HEK293 (cell line): ENCODE measurements around the gene PLEKHG3.

Experiments
- CTCF ChIA-PET: fragments of 350-600 bp; formaldehyde crosslinking; extraction: SDS; loops from one replicate; lab custom pipeline; 2021; ENCODE audit warnings: antibody characterized with exemption; lab: Yijun Ruan, JAX
- POLR2A ChIA-PET: fragments of 300-600 bp; formaldehyde crosslinking; extraction: SDS; loops from one replicate; lab custom pipeline; 2020; ENCODE audit warnings: antibody characterized with exemption, inconsistent platforms; lab: Yijun Ruan, JAX
- H3K27ac ChIP-seq: fragments of 200-500 bp; sonication (Bioruptor generic); 2 replicates; pipeline ENCODE4 v1.5.1; 2014; ENCODE audit warnings: low read depth, low read length, control low read depth, inconsistent platforms; ENCODE audit errors: extremely low read depth
- H3K36me3 ChIP-seq, 2 experiments: fragments of 200-500 bp in 1 of 2; sonication (Bioruptor generic) in 1 of 2; 1 replicate in 1 of 2; 2 replicates in 1 of 2; pipeline ENCODE4 v1.5.1; 2014 to 2017; ENCODE audit warnings: inconsistent platforms in 2 of 2, low read length in 2 of 2; ENCODE audit not compliant: control insufficient read depth in 2 of 2, insufficient read depth in 1 of 2
- H3K4me1 ChIP-seq: fragments of 200-500 bp; sonication (Bioruptor generic); 2 replicates; pipeline ENCODE4 v1.5.1; 2014; ENCODE audit warnings: mild to moderate bottlenecking, low read length, inconsistent platforms; ENCODE audit not compliant: control insufficient read depth, insufficient read depth
- H3K4me3 ChIP-seq: 2 replicates; pipeline ENCODE4 v1.5.1; 2011; ENCODE audit warnings: low read depth, mild to moderate bottlenecking, control low read depth, low read length, moderate library complexity
- H3K9me3 ChIP-seq: fragments of 200-500 bp; sonication (Bioruptor generic); 2 replicates; pipeline ENCODE4 v1.5.1; 2014; ENCODE audit warnings: low read depth, low read length, inconsistent platforms; ENCODE audit not compliant: control insufficient read depth, insufficient read depth
- HIC1 ChIP-seq: fragments of 450-650 bp; formaldehyde crosslinking; IDR thresholded peaks from 2 replicates; pipeline ENCODE4 v1.5.1; 2016; ENCODE audit warnings: missing biosample characterization, missing genetic modification characterization
- INSM2 ChIP-seq: fragments of 450-650 bp; formaldehyde crosslinking; IDR thresholded peaks from 2 replicates; pipeline ENCODE4 v1.5.1; 2016; ENCODE audit warnings: missing biosample characterization, missing genetic modification characterization
- TSHZ1 ChIP-seq: fragments of 450-650 bp; formaldehyde crosslinking; IDR thresholded peaks from 2 replicates; pipeline ENCODE4 v1.5.1; 2016; ENCODE audit warnings: missing biosample characterization, missing genetic modification characterization, borderline replicate concordance
- YY1 ChIP-seq: fragments of 450-650 bp; formaldehyde crosslinking; IDR thresholded peaks from 2 replicates; pipeline ENCODE4 v1.5.1; 2018; ENCODE audit warnings: missing biosample characterization, missing genetic modification characterization
- ZBTB7A ChIP-seq: fragments of 450-650 bp; formaldehyde crosslinking; IDR thresholded peaks from 2 replicates; pipeline ENCODE4 v1.5.1; 2016; ENCODE audit warnings: low read depth, missing biosample characterization, missing genetic modification characterization
- ZNF133 ChIP-seq: fragments of 450-650 bp; formaldehyde crosslinking; IDR thresholded peaks from 2 replicates; pipeline ENCODE4 v1.5.1; 2016; ENCODE audit warnings: missing biosample characterization, missing genetic modification characterization
- ZNF140 ChIP-seq: fragments of 450-650 bp; formaldehyde crosslinking; IDR thresholded peaks from 2 replicates; pipeline ENCODE4 v1.5.1; 2016; ENCODE audit warnings: missing biosample characterization, missing genetic modification characterization
- ZNF211 ChIP-seq: fragments of 450-650 bp; formaldehyde crosslinking; IDR thresholded peaks from 2 replicates; pipeline ENCODE4 v1.5.1; 2016; ENCODE audit warnings: low read depth, missing biosample characterization, missing genetic modification characterization
- ZNF221 ChIP-seq: fragments of 450-650 bp; formaldehyde crosslinking; IDR thresholded peaks from 2 replicates; pipeline ENCODE4 v1.5.1; 2017; ENCODE audit warnings: missing biosample characterization, missing genetic modification characterization, borderline replicate concordance
- ZNF335 ChIP-seq: fragments of 450-650 bp; formaldehyde crosslinking; conservative IDR thresholded peaks from 2 replicates; pipeline ENCODE4 v1.5.1; 2016; ENCODE audit warnings: missing biosample characterization, missing genetic modification characterization
- ZNF398 ChIP-seq: fragments of 450-650 bp; formaldehyde crosslinking; IDR thresholded peaks from 2 replicates; pipeline ENCODE4 v1.5.1; 2017; ENCODE audit warnings: missing biosample characterization, missing genetic modification characterization
- ZNF423 ChIP-seq: fragments of 450-650 bp; formaldehyde crosslinking; IDR thresholded peaks from 2 replicates; pipeline ENCODE4 v1.5.1; 2016; ENCODE audit warnings: missing biosample characterization, missing genetic modification characterization
- ZNF529 ChIP-seq: fragments of 450-650 bp; formaldehyde crosslinking; IDR thresholded peaks from 2 replicates; pipeline ENCODE4 v1.5.1; 2017; ENCODE audit warnings: missing genetic modification characterization, missing biosample characterization; ENCODE audit not compliant: insufficient replicate concordance
- ZNF558 ChIP-seq: fragments of 450-650 bp; formaldehyde crosslinking; IDR thresholded peaks from 2 replicates; pipeline ENCODE4 v1.5.1; 2016; ENCODE audit warnings: missing biosample characterization, missing genetic modification characterization
- ZNF585B ChIP-seq: fragments of 450-650 bp; formaldehyde crosslinking; IDR thresholded peaks from 2 replicates; pipeline ENCODE4 v1.5.1; 2016; ENCODE audit warnings: missing biosample characterization, missing genetic modification characterization
- ZNF664 ChIP-seq: fragments of 450-650 bp; formaldehyde crosslinking; IDR thresholded peaks from 2 replicates; pipeline ENCODE4 v1.5.1; 2016; ENCODE audit warnings: missing biosample characterization, missing genetic modification characterization
- ZNF76 ChIP-seq: fragments of 450-650 bp; formaldehyde crosslinking; IDR thresholded peaks from 2 replicates; pipeline ENCODE4; 2016; ENCODE audit warnings: low read depth, missing biosample characterization, missing genetic modification characterization, borderline replicate concordance

The PLEKHG3 gene

GRCh38 chr14:64748521-64748920 lies 44.3 kb downstream of the PLEKHG3 start:
- TF ChIP-seq ZNF664 (tag by site-specific recombination) (no peak), ZNF529 (no peak), YY1 (no peak), INSM2 (tag by site-specific recombination) (no peak), ZNF133 (tag by site-specific recombination) (no peak), HIC1 (tag by site-specific recombination) (no peak), ZNF76 (tag by site-specific recombination) (no peak), ZNF585B (tag by site-specific recombination) (no peak), ZBTB7A (tag by site-specific recombination) (no peak), ZNF211 (tag by site-specific recombination) (no peak), TSHZ1 (tag by site-specific recombination) (no peak)
- H3K36me3 ChIP-seq: peaks cover 7 to 36% of the 10 kb centered on the region in 2 experiments; a peak in 2 of 3 replicates
- no peak overlapping the region for H3K4me3 ChIP-seq
- no peaks in the 10 kb centered on the region for H3K4me1 ChIP-seq
- no peak overlapping the region for H3K27ac ChIP-seq
- ChIA-PET CTCF (interaction anchor here (0.6 to 0.7 kb wide), 3 partner anchors 45 to 1185 kb away, joined by 3 to 4 read pairs (median 3); no protein-coding TSS in a partner anchor), POLR2A (interaction anchor here (0.7 kb wide), 1 partner anchor 208 kb away, joined by 4 read pairs; the partner anchor contains the start of gene HSPA2)
- no peaks in the 10 kb centered on the region for H3K9me3 ChIP-seq

- Histone ChIP-seq H3K36me3 (peaks cover 7 to 30% of the 10 kb centered on the region in 2 experiments; a peak in 2 of 3 replicates), H3K9me3 (no peaks in the 10 kb centered on the region), H3K4me3 (no peak overlapping the region), H3K27ac (no peak overlapping the region), H3K4me1 (no peaks in the 10 kb centered on the region)
- ChIA-PET POLR2A (interaction anchor here (0.7 kb wide), 1 partner anchor 209 kb away, joined by 4 read pairs; the partner anchor contains the start of gene HSPA2), CTCF (interaction anchor here (0.6 to 1.8 kb wide), 5 partner anchors 15 to 1184 kb away, joined by 3 to 6 read pairs (median 4); no protein-coding TSS in a partner anchor)
- TF ChIP-seq ZNF398 (tag by site-specific recombination) (no peak), ZNF140 (tag by site-specific recombination) (no peak), ZNF558 (no peak), ZNF423 (tag by site-specific recombination) (no peak), ZNF335 (tag by site-specific recombination) (no peak), ZNF221 (tag by site-specific recombination) (no peak)
Observed at GRCh38 chr14:64748995-64749714, 44.9 kb downstream of the PLEKHG3 start.
